ENCODE measurements around the gene CASZ1.

The CASZ1 gene

GRCh38 chr1:10744654-10745238, 51.7 kb downstream of the CASZ1 start:
- no peak for DNase-seq

- DNase-seq: no peak
These were observed 52.4 kb downstream of the CASZ1 start for GRCh38 chr1:10744029-10744428.

GRCh38 chr1:10741696-10742095, 54.8 kb downstream of the CASZ1 start:
- no peak for DNase-seq

GRCh38 chr1:10740123-10740522, 56.3 kb downstream of the CASZ1 start:
- no peak for DNase-seq

- DNase-seq: no peak
These were observed 56.9 kb downstream of the CASZ1 start for GRCh38 chr1:10739589-10739988.

- no peak for DNase-seq
These were observed 58.1 kb downstream of the CASZ1 start for GRCh38 chr1:10738061-10739058.

- DNase-seq: no peak
These were observed 58.8 kb downstream of the CASZ1 start for GRCh38 chr1:10737651-10738050.

- DNase-seq: no peak
These were observed 59.5 kb downstream of the CASZ1 start for GRCh38 chr1:10736634-10737586.

GRCh38 chr1:10735563-10736305, 60.7 kb downstream of the CASZ1 start:
- DNase-seq: no peak

GRCh38 chr1:10734962-10735544, 61.4 kb downstream of the CASZ1 start:
- DNase-seq: no peak

- DNase-seq: no peak
These were observed 62.1 kb downstream of the CASZ1 start for GRCh38 chr1:10734375-10734774.

- no peak for DNase-seq
These were observed 62.7 kb downstream of the CASZ1 start for GRCh38 chr1:10733474-10734366.

GRCh38 chr1:10730985-10731384, 65.5 kb downstream of the CASZ1 start:
- DNase-seq: no peak

- DNase-seq: no peak
These were observed 67.6 kb downstream of the CASZ1 start for GRCh38 chr1:10728595-10729410.

- DNase-seq: no peak
These were observed 68.7 kb downstream of the CASZ1 start for GRCh38 chr1:10727751-10728232.

GRCh38 chr1:10726355-10726754, 70.1 kb downstream of the CASZ1 start:
- no peak for DNase-seq

- no peak for DNase-seq
These were observed 71.2 kb downstream of the CASZ1 start for GRCh38 chr1:10724948-10725847.

GRCh38 chr1:10724511-10724910, 71.9 kb downstream of the CASZ1 start:
- DNase-seq: no peak

GRCh38 chr1:10724052-10724494, 72.4 kb downstream of the CASZ1 start:
- no peak for DNase-seq

All from activated CD4-positive, alpha-beta T cell treated with anti-CD3 and anti-CD28 coated beads, Interleukin-2, amount 50 U/mL, for 1 hour (primary cell).